ENCODE results near the gene IFNW1. TPM values are rescaled to one million over a fixed set of nuclear protein-coding genes. Genes with fewer than 3 reads are reported as not detected.

Gene IFNW1
- total RNA-seq, 2 experiments from 2014 or later: not detected

GRCh38 chr9:21110708-21111576 lies 30.7 kb downstream of the IFNW1 start:
- ChIA-PET CTCF (interaction anchor here (1.0 to 2.2 kb wide), 11 partner anchors 9 to 1646 kb away, joined by 3 to 10 read pairs (median 4); partner anchors contain the start of gene HACD4), POLR2A (no interaction called here)

- ChIA-PET CTCF (interaction anchor here (1.4 kb wide), 1 partner anchor 1640 kb away, joined by 3 read pairs; no protein-coding TSS in a partner anchor), POLR2A (no interaction called here)
Measured at GRCh38 chr9:21104787-21105186, 36.8 kb downstream of the IFNW1 start.

GRCh38 chr9:21102305-21102704 lies 39.3 kb downstream of the IFNW1 start:
- ChIA-PET CTCF (interaction anchor here (1.7 kb wide), 1 partner anchor 9 kb away, joined by 6 read pairs; no protein-coding TSS in a partner anchor), POLR2A (interaction anchor here (0.6 kb wide), 1 partner anchor 765 kb away, joined by 3 read pairs; no protein-coding TSS in a partner anchor)

GRCh38 chr9:21097817-21098216 lies 43.8 kb downstream of the IFNW1 start:
- ChIA-PET POLR2A (no interaction called here), CTCF (interaction anchor here (0.6 kb wide), 1 partner anchor 66 kb away, joined by 3 read pairs; the partner anchor contains the start of gene HACD4)

GRCh38 chr9:21096901-21097255 lies 44.8 kb downstream of the IFNW1 start:
- POLR2A ChIA-PET: no interaction called here

GRCh38 chr9:21096172-21096900 lies 45.3 kb downstream of the IFNW1 start:
- POLR2A ChIA-PET: interaction anchor here (1.0 kb wide), 1 partner anchor 10 kb away, joined by 3 read pairs; no protein-coding TSS in a partner anchor
- CTCF ChIA-PET: interaction anchor here (1.0 kb wide), 1 partner anchor 17 kb away, joined by 3 read pairs; no protein-coding TSS in a partner anchor

More at GRCh38 chr9:21096901-21097255, 44.8 kb downstream of the IFNW1 start:
- CTCF ChIA-PET: interaction anchor here (1.0 kb wide), 1 partner anchor 18 kb away, joined by 3 read pairs; no protein-coding TSS in a partner anchor

GRCh38 chr9:21095561-21095960 lies 46.1 kb downstream of the IFNW1 start:
- POLR2A ChIA-PET: interaction anchor here (1.0 kb wide), 1 partner anchor 9 kb away, joined by 3 read pairs; no protein-coding TSS in a partner anchor
- CTCF ChIA-PET: no interaction called here

Other genes with a start within 250 kb of the IFNW1 start
- 1 to 10 TPM; 4.3 to 4.6 TPM for gene HACD4, start 110.2 kb downstream of the IFNW1 start, total RNA-seq
- under 1 TPM in 1 of 2 experiments, not detected in 1; 0.36 TPM for gene IFNB1, start 63.9 kb downstream of the IFNW1 start, total RNA-seq
- gene IFNA21, start 24.8 kb upstream of the IFNW1 start, total RNA-seq: not detected
- not detected for gene IFNA4, start 45.8 kb upstream of the IFNW1 start, total RNA-seq
- gene IFNA7, start 60.4 kb upstream of the IFNW1 start, total RNA-seq: not detected
- not detected for gene IFNA10, start 65.3 kb upstream of the IFNW1 start, total RNA-seq
- gene IFNA16, start 75.5 kb upstream of the IFNW1 start, total RNA-seq: not detected
- not detected for gene IFNA17, start 86.4 kb upstream of the IFNW1 start, total RNA-seq
- not detected for gene IFNA14, start 98.2 kb upstream of the IFNW1 start, total RNA-seq
- not detected for gene IFNA5, start 163.5 kb upstream of the IFNW1 start, total RNA-seq
- 10 to 100 TPM; 13.2 to 14.2 TPM for gene KLHL9, start 193.6 kb upstream of the IFNW1 start, total RNA-seq
- gene IFNA6, start 209.1 kb upstream of the IFNW1 start, total RNA-seq: not detected
- not detected for gene IFNA13, start 226.2 kb upstream of the IFNW1 start, total RNA-seq
- gene IFNA2, start 243.6 kb upstream of the IFNW1 start, total RNA-seq: not detected